Measurements from ENCODE around the gene MCCC2.
"Not testable (repeated sequence)": the region's sequence is repeated elsewhere in the genome, so short reads cannot be mapped to it uniquely, and the experiment has no call there.

The MCCC2 gene

DNA sequence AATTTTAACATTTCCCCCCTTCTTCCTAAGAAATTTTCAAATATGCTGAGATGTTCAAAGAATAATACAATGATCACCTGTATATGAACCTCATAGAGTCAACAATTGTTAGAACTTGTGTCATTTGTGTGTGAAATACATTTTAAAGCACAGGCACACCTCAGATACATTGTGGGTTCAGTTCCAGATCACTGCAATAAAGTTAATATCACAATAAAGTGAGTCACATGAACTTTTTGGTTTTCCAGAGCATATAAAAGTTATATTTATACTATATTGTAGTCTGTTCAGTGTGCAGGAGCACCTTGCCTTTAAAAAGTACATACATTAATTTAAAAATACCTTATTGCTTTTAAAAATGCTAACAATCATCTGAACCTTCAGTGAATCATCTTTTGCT, 50.0 kb downstream of the MCCC2 start:
- no peak overlapping the region for H3K27ac ChIP-seq
- DNase-seq (ENCODE audit: low spot score), result no peak
- ChIA-PET CTCF (no interaction called here), POLR2A (ENCODE audit: low non-redundant PET) (no interaction called here)
- TF ChIP-seq, protein P1, sequence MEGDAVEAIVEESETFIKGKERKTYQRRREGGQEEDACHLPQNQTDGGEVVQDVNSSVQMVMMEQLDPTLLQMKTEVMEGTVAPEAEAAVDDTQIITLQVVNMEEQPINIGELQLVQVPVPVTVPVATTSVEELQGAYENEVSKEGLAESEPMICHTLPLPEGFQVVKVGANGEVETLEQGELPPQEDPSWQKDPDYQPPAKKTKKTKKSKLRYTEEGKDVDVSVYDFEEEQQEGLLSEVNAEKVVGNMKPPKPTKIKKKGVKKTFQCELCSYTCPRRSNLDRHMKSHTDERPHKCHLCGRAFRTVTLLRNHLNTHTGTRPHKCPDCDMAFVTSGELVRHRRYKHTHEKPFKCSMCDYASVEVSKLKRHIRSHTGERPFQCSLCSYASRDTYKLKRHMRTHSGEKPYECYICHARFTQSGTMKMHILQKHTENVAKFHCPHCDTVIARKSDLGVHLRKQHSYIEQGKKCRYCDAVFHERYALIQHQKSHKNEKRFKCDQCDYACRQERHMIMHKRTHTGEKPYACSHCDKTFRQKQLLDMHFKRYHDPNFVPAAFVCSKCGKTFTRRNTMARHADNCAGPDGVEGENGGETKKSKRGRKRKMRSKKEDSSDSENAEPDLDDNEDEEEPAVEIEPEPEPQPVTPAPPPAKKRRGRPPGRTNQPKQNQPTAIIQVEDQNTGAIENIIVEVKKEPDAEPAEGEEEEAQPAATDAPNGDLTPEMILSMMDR (conservative IDR thresholded peaks at IDR 0.05; ENCODE audit: low read depth), result no peak

DNA sequence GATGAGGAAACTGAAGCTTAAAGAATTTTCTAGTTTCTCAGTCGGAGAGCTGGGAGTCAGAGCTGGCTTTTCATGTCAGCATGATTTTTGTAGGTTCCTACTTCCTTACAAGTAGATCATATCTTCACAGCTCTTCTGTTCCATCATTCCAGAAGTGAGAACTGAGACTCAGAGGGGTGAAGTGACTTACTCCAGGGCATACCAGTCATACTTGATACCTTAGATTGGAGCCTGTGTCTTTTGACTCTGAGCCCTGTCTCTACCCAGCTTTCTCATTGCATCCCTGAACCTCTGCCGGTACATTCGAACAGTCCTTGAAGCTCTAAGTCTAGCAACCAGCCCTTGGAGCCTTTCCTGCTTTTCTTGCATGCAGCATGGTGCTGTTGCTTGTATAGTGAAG, 53.3 kb downstream of the MCCC2 start:
- ChIA-PET POLR2A (ENCODE audit: low non-redundant PET) (no interaction called here), CTCF (no interaction called here)
- no peak for DNase-seq (ENCODE audit: low spot score)
- H3K27ac ChIP-seq, result no peak overlapping the region
- TF ChIP-seq, protein P1 (conservative IDR thresholded peaks at IDR 0.05; ENCODE audit: low read depth), result no peak

DNA sequence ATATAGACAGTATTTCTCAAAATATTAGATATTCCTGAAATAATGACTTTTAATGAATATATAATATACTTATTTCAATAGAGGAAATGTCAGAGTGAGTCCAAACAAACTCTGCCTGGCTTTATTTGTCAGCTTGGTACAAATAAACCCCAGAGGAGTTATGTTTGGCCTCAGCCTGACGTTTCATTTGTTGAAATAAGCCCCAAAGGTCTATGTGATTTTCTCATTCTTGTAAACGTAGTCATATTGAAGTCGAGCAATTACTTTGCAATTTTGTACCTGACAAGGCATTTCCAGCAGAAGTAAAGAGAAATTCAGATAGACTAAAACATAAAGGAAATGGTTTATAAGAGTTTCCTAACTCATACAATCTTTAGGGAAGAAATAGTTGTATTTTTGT, 57.9 kb downstream of the MCCC2 start:
- CTCF ChIA-PET, result no interaction called here
- no peak for DNase-seq (ENCODE audit: low spot score)
- TF ChIP-seq, protein P1 (conservative IDR thresholded peaks at IDR 0.05; ENCODE audit: low read depth), result no peak
- H3K27ac ChIP-seq, result no peak overlapping the region
- POLR2A ChIA-PET (ENCODE audit: low non-redundant PET), result no interaction called here

DNA sequence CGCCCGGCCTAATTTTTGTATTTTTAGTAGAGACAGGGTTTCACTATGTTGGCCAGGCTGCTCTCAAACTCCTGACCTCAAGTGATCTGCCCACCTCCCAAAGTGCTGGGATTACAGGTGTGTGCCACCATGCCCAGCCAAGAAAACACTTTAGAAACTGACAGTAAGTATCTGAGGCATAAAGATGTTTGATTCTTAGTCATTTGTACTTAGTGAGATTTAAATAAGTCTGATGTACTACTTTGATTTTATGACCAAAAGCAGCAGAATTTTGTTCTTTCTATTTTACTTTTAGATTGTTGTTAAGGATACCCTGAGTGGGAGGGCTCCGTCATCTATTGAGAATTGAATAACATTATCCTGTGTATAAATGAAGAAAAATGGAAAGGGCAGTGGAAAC, 63.8 kb downstream of the MCCC2 start:
- CTCF ChIA-PET; DNase-seq (ENCODE audit: low spot score); H3K27ac ChIP-seq; POLR2A ChIA-PET (ENCODE audit: low non-redundant PET): not testable (repeated sequence)

DNA sequence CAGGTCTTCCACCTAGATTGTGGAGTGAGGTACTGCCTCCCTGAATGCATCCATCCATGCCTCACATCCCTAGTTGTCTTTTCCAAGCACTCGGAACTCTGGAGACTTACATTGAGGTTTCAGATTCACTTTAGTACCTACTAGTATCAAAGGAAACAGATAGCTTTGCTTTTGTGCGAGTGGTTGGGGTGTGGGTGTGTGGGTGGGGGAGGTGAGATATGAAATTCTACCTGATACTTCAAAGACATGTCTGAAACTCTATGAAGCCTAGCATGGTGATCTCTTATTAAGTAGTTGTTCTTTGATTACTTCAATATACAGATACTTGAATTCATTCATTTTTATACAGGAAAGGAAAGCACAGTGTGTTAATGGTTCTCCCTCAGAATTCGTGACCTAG, 64.4 kb downstream of the MCCC2 start:
- TF ChIP-seq, protein P1 (conservative IDR thresholded peaks at IDR 0.05; ENCODE audit: low read depth), result no peak
- ChIA-PET POLR2A (ENCODE audit: low non-redundant PET) (no interaction called here), CTCF (no interaction called here)
- no peak overlapping the region for H3K27ac ChIP-seq
- no peak for DNase-seq (ENCODE audit: low spot score)

DNA sequence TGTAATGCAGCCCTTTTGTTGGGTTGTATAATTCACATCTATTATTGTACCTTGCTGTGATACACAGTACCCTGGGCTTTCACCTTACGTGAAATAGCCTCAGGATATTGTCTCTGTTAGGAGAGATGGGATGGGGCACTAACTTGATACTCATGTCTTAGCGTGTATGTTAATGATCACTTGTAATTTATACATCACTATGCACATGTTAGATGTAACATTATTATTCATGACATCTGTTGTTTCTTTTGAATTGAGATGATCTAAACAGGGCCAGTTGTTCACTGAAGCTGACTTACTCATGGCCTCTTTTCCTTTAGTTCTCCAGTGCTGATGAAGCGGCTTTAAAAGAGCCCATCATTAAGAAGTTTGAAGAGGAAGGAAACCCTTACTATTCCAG, 65.2 kb downstream of the MCCC2 start:
- TF ChIP-seq, protein P1 (conservative IDR thresholded peaks at IDR 0.05; ENCODE audit: low read depth), result no peak
- no peak for DNase-seq (ENCODE audit: low spot score)
- ChIA-PET CTCF (no interaction called here), POLR2A (ENCODE audit: low non-redundant PET) (no interaction called here)
- no peak overlapping the region for H3K27ac ChIP-seq

DNA sequence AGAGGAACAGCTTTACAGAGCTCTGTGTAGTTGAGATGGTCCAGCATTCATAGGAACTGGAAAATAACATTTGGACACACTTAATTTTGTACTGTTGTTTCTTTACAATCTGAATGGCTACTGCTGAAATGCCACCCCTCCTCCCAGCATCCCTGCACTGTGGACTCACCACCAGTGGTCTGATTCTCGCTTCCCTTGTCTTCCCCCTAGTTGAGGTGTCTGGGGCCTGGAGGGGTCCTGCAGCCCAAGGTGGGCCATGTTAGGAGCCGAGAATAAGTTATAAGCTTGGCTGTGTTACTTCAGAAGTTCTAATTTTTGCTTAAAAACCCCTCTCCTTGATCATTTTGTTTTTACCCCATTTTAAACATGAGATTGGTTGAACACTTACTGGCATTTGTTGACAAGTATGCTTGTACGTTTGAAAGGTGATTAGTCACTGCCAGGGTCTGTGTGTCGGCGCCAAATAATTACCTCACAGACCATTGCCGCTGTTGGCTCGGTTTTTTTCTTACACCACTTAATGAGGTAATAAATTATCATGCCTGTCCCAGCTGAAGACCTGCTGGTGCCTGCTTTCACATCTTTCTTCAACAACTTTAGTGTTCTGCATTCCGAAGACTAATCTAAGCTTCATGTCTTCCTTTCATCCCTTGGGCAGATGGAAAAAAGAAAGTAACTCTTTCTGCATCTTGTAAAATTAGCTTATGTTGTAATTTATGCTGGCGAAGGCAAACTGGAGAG, 65.8 kb downstream of the MCCC2 start:
- DNase-seq (ENCODE audit: low spot score), result no peak
- POLR2A ChIA-PET (ENCODE audit: low non-redundant PET), result no interaction called here
- TF ChIP-seq, protein P1 (conservative IDR thresholded peaks at IDR 0.05; ENCODE audit: low read depth), result no peak
- CTCF ChIA-PET, result interaction anchor here (0.6 to 0.7 kb wide), 2 partner anchors 125 to 366 kb away, joined by 3 to 4 read pairs; no protein-coding TSS in a partner anchor
- peak overlapping the region; percentile 51; the same call in 1 of the 2 replicates for H3K27ac ChIP-seq
